ENCODE results near the gene PRPF8.
A peak's percentile ranks its signal among the peaks of the same experiment; 100 is the strongest.
"Not testable (repeated sequence)": the region's sequence is repeated elsewhere in the genome, so short reads cannot be mapped to it uniquely, and the experiment has no call there.

Gene PRPF8

GRCh38 chr17:1684378-1685189 lies at the start of gene PRPF8:
Gene PRPF8 (minus strand): TSS chr17:1684867. CDS start chr17:1684571, 296 bp downstream.
- peak; percentile 98 for DNase-seq

GRCh38 chr17:1733759-1734158 lies 49.1 kb upstream of the PRPF8 start:
- no peak for DNase-seq

- no peak for DNase-seq
These were observed 48.2 kb upstream of the PRPF8 start for GRCh38 chr17:1732833-1733321.

DNA sequence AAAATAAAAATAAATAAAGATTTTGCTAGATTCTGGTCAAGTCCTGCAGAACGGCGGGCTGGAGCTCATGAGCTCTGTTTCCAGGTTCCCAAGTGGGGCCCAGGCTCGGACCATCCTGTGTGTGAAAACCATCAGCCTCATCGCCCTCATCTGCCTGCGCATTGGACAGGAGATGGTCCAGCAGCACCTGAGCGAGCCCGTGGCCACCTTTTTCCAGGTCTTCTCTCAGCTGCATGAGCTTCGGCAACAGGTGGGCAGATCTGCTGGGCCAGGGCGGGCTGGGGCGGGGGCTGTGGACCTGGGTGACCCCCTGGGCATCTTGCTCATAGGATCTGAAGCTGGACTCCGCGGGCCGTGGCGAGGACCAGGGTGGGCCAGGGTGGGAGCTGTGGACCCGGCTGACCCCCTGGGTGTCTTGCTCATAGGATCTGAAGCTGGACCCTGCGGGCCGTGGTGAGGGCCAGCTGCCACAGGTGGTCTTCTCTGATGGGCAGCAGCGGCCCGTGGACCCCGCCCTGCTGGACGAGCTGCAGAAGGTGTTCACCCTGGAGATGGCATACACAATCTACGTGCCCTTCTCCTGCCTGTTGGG lies 47.7 kb upstream of the PRPF8 start:
- no peak for DNase-seq

DNA sequence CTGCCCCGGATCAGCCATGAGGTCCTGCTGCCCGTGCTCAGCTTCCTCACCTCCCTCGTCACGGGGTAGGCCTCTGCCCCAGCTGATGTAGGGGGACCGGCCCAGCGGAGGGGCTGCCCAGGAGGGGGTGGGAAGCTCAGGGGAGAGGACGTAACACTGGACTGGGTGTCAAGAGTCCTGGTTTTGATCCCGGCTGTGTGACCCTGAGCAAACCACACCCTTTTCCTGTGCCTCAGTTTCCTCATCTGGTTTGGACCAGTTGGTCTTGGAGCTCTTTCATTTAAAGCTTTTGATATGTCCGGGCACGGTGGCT lies 46.5 kb upstream of the PRPF8 start:
- DNase-seq = no peak

DNA sequence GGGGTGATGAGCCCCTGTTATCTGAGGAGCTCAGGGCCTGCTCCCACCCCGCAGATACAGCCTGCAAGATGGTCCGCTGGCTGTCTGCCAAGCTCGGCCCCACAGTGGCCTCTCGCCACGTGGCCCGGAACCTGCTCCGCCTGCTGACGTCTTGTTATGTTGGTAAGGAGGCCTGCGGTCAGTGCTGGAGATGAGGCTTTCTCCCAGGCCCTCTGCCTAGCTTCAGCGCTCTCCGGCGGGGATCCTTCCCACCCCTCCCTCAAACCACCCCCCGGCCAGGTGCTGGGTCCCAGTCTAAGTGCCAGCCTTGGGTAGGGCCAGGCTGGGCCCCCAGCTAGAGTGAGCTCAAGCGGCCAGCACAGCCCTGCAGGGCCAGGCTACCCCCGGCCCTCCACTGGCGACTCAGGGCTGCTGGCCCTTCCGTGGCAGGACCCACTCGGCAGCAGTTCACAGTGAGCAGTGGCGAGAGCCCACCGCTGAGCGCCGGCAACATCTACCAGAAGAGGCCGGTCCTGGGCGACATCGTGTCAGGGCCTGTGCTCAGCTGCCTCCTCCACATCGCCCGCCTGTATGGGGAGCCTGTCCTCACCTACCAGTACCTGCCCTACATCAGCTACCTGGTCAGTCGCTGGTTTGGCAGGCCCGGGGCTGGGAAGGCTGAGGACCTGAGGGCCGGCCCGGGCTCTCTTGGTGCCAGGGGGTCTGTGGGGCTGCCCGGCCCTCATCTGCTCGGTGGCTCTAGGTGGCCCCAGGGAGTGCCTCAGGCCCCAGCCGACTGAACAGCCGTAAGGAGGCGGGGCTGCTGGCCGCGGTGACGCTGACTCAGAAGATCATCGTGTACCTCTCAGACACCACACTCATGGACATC lies 45.9 kb upstream of the PRPF8 start:
- no peak for DNase-seq

- no peak for DNase-seq
These were observed 45.3 kb upstream of the PRPF8 start for GRCh38 chr17:1729966-1730325.

- no peak for DNase-seq
These were observed 43.4 kb upstream of the PRPF8 start for GRCh38 chr17:1727876-1728630.

DNA sequence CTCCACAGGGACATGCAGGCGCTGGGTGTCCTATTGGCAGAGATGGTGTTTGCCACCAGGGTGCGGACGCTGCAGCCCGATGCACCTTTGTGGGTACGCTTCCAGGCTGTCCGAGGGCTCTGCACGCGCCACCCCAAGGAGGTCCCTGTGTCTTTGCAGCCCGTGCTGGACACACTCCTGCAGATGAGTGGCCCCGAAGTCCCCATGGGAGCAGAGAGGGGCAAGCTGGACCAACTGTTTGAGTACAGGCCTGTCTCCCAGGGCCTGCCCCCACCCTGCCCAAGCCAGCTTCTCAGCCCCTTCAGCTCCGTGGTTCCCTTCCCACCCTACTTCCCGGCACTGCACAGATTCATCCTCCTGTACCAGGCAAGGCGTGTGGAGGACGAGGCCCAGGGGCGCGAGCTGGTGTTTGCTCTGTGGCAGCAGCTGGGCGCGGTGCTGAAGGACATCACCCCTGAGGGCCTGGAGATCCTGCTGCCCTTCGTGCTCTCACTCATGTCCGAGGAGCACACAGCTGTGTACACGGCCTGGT lies 42.7 kb upstream of the PRPF8 start:
- DNase-seq = no peak

GRCh38 chr17:1726626-1727257 lies 42.1 kb upstream of the PRPF8 start:
- DNase-seq = no peak

- no peak for DNase-seq
These were observed 41.2 kb upstream of the PRPF8 start for GRCh38 chr17:1725642-1726511.

- no peak for DNase-seq
These were observed 40.4 kb upstream of the PRPF8 start for GRCh38 chr17:1724869-1725641.

GRCh38 chr17:1724351-1724868 lies 39.7 kb upstream of the PRPF8 start, which contains the start of gene WDR81:
Gene WDR81 (plus strand): TSS chr17:1724704. CDS start chr17:1724960, 256 bp downstream.
- DNase-seq = peak; percentile 81 to 84

DNA sequence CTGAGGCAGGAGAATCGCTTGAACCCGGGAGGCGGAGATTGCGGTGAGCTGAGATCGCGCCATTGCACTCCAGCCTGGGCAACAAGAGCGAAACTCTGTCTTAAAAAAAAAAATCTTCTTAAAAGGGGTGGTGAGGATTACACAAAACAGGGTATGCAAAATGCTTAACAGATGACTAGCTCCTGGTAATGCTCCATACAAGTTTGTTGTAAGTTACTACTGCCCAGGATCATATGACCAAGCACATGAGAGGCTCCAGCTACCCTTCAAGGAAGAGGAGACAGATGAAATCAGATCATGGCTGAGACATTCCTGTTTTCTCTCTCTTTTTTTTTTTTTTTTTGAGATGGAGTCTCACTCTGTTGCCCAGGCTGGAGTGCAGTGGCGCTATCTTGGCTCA lies 37.4 kb upstream of the PRPF8 start:
- DNase-seq = not testable (repeated sequence)

- DNase-seq = peak; percentile 66 to 68
These were observed 36.3 kb upstream of the PRPF8 start for GRCh38 chr17:1720856-1721386.

DNA sequence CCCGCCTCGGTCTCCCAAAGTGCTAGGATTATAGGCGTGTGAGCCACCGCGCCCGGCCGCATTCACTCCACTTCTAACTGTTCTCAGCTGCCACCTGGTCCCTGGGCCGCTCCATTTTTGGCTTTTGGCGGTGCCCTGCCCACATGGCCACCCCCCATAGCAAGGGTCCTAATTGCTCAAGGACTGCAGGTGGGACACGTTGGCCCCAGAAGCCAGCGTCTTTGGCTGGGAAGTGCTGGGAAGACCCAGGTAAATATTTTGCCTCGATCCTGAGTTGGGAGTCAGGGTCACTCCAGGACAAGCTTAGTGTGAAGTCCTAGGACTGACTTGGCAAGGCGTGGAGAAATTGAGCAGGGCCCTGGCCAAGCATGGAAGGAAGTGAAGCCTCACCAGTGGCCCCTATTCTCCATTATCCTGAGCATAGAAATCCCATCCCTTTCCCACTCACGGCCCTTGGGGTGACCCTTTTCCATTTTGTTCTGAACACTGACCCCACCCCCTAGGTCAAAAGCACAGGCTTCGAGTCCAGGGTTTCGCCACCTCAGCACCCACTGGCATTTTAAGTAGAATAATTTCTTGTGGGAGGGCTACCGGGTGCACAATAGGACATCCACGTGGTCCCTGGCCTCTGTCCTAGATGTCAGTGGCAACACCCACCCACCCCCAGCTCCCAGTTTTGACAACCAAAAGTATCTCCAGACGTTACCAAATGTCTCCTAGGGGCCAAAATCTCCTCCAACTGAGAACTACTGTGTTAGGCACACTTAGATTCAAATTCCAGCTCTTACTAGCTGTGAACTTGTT lies 33.9 kb upstream of the PRPF8 start:
- no peak for DNase-seq

- DNase-seq = peak; percentile 75 to 83
These were observed 32.4 kb upstream of the PRPF8 start for GRCh38 chr17:1716912-1717695.
